MCF 10A (cell line): ENCODE results near the gene GOLT1A. TPM values are rescaled to one million over a fixed set of nuclear protein-coding genes. Genes with fewer than 3 reads are reported as not detected.

Source experiments
- BruUV-seq: library from RNA; stranded (reverse); fragments of 400-500 nt; replicated peaks from 2 replicates; lab custom pipeline; 2021; lab: Mats Ljungman, UMichigan
- CTCF ChIA-PET: fragments of 300-600 bp; sonication (Branson Sonifier 250); formaldehyde crosslinking; extraction: SDS; loops from one replicate; lab custom pipeline; 2021; ENCODE audit warnings: antibody characterized with exemption, inconsistent platforms; lab: Yijun Ruan, JAX
- POLR2A ChIA-PET: fragments of 300-600, 350-650 bp; sonication (Branson Sonifier 250); formaldehyde crosslinking; extraction: SDS; loops from one replicate; lab custom pipeline; 2020; ENCODE audit warnings: antibody characterized with exemption, inconsistent platforms; lab: Yijun Ruan, JAX
- DNase-seq: peaks from one replicate; pipeline ENCODE4 v3.0.0-alpha.2; 2018; ENCODE audit not compliant: unreplicated experiment
- H3K27ac Mint-ChIP-seq: one replicate; pipeline ENCODE4 v1.8.0; 2022; ENCODE audit warnings: mild to moderate bottlenecking, low read depth, mixed read lengths; ENCODE audit not compliant: unreplicated experiment
- H3K27me3 Mint-ChIP-seq: one replicate; pipeline ENCODE4 v1.8.0; 2022; ENCODE audit warnings: mixed read lengths; ENCODE audit not compliant: insufficient read depth, unreplicated experiment
- H3K36me3 Mint-ChIP-seq: one replicate; pipeline ENCODE4 v1.8.0; 2022; ENCODE audit warnings: mild to moderate bottlenecking, moderate library complexity, mixed read lengths; ENCODE audit not compliant: insufficient read depth, unreplicated experiment
- H3K4me1 Mint-ChIP-seq: one replicate; pipeline ENCODE4 v1.8.0; 2022; ENCODE audit warnings: mixed read lengths; ENCODE audit not compliant: insufficient read depth, unreplicated experiment
- H3K4me3 Mint-ChIP-seq: one replicate; pipeline ENCODE4 v1.8.0; 2022; ENCODE audit warnings: mild to moderate bottlenecking, moderate library complexity, mixed read lengths; ENCODE audit not compliant: unreplicated experiment
- H3K9me3 Mint-ChIP-seq: one replicate; pipeline ENCODE4 v1.8.0; 2022; ENCODE audit warnings: mixed read lengths; ENCODE audit not compliant: unreplicated experiment
- intact Hi-C: fragments of 100-400 bp; cut with micrococcal nuclease; formaldehyde crosslinking; loops from 2 replicates; pipeline ENCODE4 v1.14.1; 2022
- total RNA-seq: library from RNA; stranded (reverse); gene quantifications from 2 replicates; pipeline ENCODE4 v1.2.3, GENCODE V29; 2022
- TF ChIP-seq, protein P1 (sequence below): fragments of 200-600 bp; IDR thresholded peaks from one replicate; pipeline ENCODE4 v1.8.0; 2022; ENCODE audit warnings: antibody characterized with exemption, mild to moderate bottlenecking; ENCODE audit not compliant: unreplicated experiment

The GOLT1A gene
- total RNA-seq, 1 experiment from 2014 or later = 11.5 TPM

DNA sequence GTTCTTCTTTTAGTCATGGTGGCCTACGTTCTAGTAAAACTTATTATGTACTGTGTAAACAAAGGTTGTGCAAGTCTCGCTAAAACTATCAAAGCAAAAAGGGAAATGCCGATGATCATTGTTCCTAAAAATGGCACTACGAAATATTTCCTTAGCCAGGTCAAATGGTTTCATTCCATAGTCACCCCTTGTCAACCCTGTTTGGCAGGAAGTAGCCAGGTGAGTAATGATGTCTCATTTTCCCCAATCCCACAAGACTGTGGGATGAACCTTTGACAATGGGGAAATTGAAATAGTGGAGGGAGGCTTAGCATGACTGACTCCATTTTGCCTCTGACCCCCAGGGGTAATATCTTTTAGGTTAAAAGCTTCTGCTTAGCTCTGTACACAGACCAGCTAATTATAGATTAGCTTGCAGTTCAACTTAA, 42.0 kb downstream of the GOLT1A start:
- BruUV-seq = no TSS peak
- Mint-ChIP-seq H3K27me3 (no peaks in the 10 kb centered on the region), H3K36me3 (no peaks in the 10 kb centered on the region), H3K4me3 (no peak overlapping the region), H3K4me1 (peaks cover 7% of the 10 kb centered on the region), H3K27ac (no peak overlapping the region), H3K9me3 (no peaks in the 10 kb centered on the region)
- TF ChIP-seq, protein P1, sequence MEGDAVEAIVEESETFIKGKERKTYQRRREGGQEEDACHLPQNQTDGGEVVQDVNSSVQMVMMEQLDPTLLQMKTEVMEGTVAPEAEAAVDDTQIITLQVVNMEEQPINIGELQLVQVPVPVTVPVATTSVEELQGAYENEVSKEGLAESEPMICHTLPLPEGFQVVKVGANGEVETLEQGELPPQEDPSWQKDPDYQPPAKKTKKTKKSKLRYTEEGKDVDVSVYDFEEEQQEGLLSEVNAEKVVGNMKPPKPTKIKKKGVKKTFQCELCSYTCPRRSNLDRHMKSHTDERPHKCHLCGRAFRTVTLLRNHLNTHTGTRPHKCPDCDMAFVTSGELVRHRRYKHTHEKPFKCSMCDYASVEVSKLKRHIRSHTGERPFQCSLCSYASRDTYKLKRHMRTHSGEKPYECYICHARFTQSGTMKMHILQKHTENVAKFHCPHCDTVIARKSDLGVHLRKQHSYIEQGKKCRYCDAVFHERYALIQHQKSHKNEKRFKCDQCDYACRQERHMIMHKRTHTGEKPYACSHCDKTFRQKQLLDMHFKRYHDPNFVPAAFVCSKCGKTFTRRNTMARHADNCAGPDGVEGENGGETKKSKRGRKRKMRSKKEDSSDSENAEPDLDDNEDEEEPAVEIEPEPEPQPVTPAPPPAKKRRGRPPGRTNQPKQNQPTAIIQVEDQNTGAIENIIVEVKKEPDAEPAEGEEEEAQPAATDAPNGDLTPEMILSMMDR = no peak
- peak; percentile 89 for DNase-seq
- ChIA-PET CTCF (interaction anchor here (0.5 to 12.1 kb wide), 12 partner anchors 7 to 226 kb away, joined by 3 to 135 read pairs (median 4); partner anchors contain the start of gene REN), POLR2A (interaction anchor here (0.6 to 1.6 kb wide), 5 partner anchors 11 to 226 kb away, joined by 3 to 5 read pairs (median 4); no protein-coding TSS in a partner anchor)
- intact Hi-C loops = no loop called here

DNA sequence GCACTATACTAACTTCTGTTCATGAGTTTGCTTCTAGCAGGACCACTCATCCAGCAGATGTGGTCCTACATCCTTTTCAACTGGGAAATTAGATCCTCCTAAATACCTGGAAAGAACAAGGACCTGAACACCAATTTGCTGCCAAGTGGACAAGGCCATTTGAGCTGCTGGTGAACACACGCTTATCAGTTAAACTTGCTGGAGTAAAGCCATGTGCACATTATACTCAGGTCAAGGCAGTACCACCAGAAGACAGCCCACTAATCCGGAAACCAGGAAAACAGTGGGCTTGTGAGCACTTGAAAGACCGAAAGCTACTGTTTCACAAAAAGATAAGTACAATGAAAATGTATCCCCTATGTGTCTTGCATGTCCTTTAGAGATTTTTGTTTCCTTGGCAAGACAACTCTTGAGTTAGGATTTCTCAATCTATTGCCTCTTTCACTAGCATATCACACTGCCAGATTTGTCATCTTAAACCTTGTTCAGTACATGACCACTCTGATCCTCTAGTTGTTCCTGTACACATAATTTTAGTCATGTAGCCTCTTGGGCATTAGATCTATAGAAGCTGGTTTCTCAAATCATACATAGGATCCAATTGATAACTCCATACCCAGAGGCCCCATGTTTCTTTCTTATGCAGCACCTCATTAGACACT, 43.2 kb downstream of the GOLT1A start:
- Mint-ChIP-seq H3K27me3 (no peaks in the 10 kb centered on the region), H3K27ac (no peak overlapping the region), H3K9me3 (no peaks in the 10 kb centered on the region), H3K4me3 (no peak overlapping the region), H3K4me1 (peaks cover 7% of the 10 kb centered on the region), H3K36me3 (no peaks in the 10 kb centered on the region)
- TF ChIP-seq, protein P1 = no peak
- DNase-seq = no peak
- ChIA-PET POLR2A (interaction anchor here (1.2 kb wide), 1 partner anchor 36 kb away, joined by 3 read pairs; no protein-coding TSS in a partner anchor), CTCF (interaction anchor here (0.6 to 18.9 kb wide), 11 partner anchors 6 to 333 kb away, joined by 3 to 505 read pairs (median 4); partner anchors contain the start of gene REN)
- intact Hi-C loops = no loop called here
- no TSS peak for BruUV-seq

DNA sequence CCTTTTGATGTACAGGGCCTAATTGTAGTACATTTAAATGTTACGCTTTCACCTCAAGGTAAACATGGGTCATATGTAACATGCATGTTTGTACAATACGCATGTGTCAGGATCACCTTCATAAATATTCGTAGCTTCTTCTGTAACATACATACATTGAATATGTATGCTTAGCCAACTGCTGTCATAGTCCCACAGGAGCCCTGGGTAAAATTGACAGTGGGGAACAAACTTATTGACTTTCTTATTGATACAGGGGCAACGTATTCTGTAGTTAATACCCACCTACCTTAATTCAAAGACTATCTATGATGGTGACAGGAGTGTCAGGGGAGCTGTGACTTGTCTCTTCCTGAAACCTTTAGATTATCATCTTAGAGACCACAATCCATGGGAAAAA, 43.9 kb downstream of the GOLT1A start:
- Mint-ChIP-seq H3K4me1 (peaks cover 7% of the 10 kb centered on the region), H3K27ac (no peak overlapping the region), H3K27me3 (no peaks in the 10 kb centered on the region), H3K36me3 (no peaks in the 10 kb centered on the region), H3K4me3 (no peak overlapping the region), H3K9me3 (no peaks in the 10 kb centered on the region)
- POLR2A ChIA-PET = no interaction called here
- CTCF ChIA-PET = interaction anchor here (0.6 to 18.9 kb wide), 9 partner anchors 5 to 622 kb away, joined by 3 to 505 read pairs (median 10); partner anchors contain the start of gene REN
- intact Hi-C loops = no loop called here
- TF ChIP-seq, protein P1 = no peak
- BruUV-seq = no TSS peak
- DNase-seq = no peak

DNA sequence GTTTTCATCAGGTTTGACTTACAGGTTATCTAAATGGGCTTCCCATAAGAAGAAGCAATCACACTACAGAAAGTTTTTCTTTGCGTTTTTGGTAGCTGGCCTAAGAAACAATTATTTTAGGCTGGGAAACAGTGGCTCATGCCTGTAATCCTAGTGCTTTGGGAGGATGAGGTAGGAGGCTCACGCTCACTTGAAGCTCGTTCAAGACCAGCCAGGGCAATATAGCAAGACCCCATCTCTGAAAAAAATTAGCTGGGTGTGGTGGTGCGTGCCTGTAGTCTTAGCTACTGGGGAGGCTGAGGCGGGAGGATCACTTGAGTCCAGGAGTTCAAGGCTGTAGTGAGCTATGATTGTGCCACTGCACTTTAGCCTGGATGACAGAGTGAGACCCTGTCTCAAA, 46.1 kb downstream of the GOLT1A start:
- Mint-ChIP-seq H3K4me3 (no peak overlapping the region), H3K27ac (no peak overlapping the region), H3K4me1 (peaks cover 7% of the 10 kb centered on the region), H3K9me3 (no peaks in the 10 kb centered on the region), H3K27me3 (no peaks in the 10 kb centered on the region), H3K36me3 (no peaks in the 10 kb centered on the region)
- no peak for DNase-seq
- intact Hi-C loops = no loop called here
- ChIA-PET CTCF (interaction anchor here (0.6 to 18.9 kb wide), 15 partner anchors 8 to 327 kb away, joined by 3 to 505 read pairs (median 4); partner anchors contain the start of genes GOLT1A, PIK3C2B and PLEKHA6), POLR2A (interaction anchor here (0.8 to 1.6 kb wide), 8 partner anchors 9 to 231 kb away, joined by 3 to 5 read pairs (median 4); no protein-coding TSS in a partner anchor)
- BruUV-seq = no TSS peak
- TF ChIP-seq, protein P1 = no peak
